Upper lobe of right lung (tissue), 1 donor: ENCODE measurements around the gene MYO7B. TPM values are rescaled to one million over a fixed set of nuclear protein-coding genes. Genes with fewer than 3 reads are reported as not detected.

ENCODE experiments used
- ATAC-seq: fragments of 200-7000 bp; cut with Tn5 transposase; one replicate; pipeline ENCODE4 v1.9.1; 2020; ENCODE audit warnings: mild to moderate bottlenecking, moderate library complexity
- DNase-seq: peaks from one replicate; pipeline ENCODE4 v3.0.0-alpha.2; 2020
- H3K27ac ChIP-seq: fragments of 200-600 bp; one replicate; pipeline ENCODE4 v1.8.0; 2022
- H3K27me3 ChIP-seq: fragments of 200-600 bp; one replicate; pipeline ENCODE4 v1.8.0; 2022; ENCODE audit warnings: mild to moderate bottlenecking
- H3K36me3 ChIP-seq: fragments of 200-600 bp; one replicate; pipeline ENCODE4 v1.8.0; 2022
- H3K4me1 ChIP-seq: fragments of 200-600 bp; one replicate; pipeline ENCODE4 v1.8.0; 2022
- H3K4me3 ChIP-seq: fragments of 200-600 bp; one replicate; pipeline ENCODE4 v1.8.0; 2022; ENCODE audit warnings: mild to moderate bottlenecking
- H3K9me3 ChIP-seq: fragments of 200-600 bp; one replicate; pipeline ENCODE4 v1.8.0; 2022
- intact Hi-C: fragments of 100-400 bp; cut with DNase I; formaldehyde crosslinking; loops from one replicate; pipeline ENCODE4 v1.11.0; 2022
- total RNA-seq: library from RNA; stranded (reverse); fragmentation: NEBNext Ultra II Directional; extraction: Animal tissue kit (Norgen Biotek cat#: 25700); gene quantifications from one replicate; pipeline ENCODE4 v1.2.1, GENCODE V29; 2021
- TF ChIP-seq, protein P1 (sequence below): fragments of 200-600 bp; IDR thresholded peaks from one replicate; pipeline ENCODE4 v1.8.0; 2022; ENCODE audit warnings: antibody characterized with exemption
- donor health status: DM: no; HTN: yes; CAD: no; lungs with severe emphysema.

Gene MYO7B
- total RNA-seq, 1 donor from 2014 or later, result 2.2 TPM

GRCh38 chr2:127683056-127683455 is 147.6 kb downstream of the MYO7B start:
- Histone ChIP-seq H3K4me3 (no peak overlapping the region), H3K36me3 (no peaks in the 10 kb centered on the region), H3K9me3 (no peaks in the 10 kb centered on the region), H3K27ac (no peak overlapping the region), H3K27me3 (no peaks in the 10 kb centered on the region), H3K4me1 (peaks cover 9% of the 10 kb centered on the region)
- TF ChIP-seq, protein P1, sequence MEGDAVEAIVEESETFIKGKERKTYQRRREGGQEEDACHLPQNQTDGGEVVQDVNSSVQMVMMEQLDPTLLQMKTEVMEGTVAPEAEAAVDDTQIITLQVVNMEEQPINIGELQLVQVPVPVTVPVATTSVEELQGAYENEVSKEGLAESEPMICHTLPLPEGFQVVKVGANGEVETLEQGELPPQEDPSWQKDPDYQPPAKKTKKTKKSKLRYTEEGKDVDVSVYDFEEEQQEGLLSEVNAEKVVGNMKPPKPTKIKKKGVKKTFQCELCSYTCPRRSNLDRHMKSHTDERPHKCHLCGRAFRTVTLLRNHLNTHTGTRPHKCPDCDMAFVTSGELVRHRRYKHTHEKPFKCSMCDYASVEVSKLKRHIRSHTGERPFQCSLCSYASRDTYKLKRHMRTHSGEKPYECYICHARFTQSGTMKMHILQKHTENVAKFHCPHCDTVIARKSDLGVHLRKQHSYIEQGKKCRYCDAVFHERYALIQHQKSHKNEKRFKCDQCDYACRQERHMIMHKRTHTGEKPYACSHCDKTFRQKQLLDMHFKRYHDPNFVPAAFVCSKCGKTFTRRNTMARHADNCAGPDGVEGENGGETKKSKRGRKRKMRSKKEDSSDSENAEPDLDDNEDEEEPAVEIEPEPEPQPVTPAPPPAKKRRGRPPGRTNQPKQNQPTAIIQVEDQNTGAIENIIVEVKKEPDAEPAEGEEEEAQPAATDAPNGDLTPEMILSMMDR, result no peak
- intact Hi-C loops, result no loop called here
- DNase-seq (no peak), ATAC-seq (no peak)

GRCh38 chr2:127683757-127684156 is 148.3 kb downstream of the MYO7B start:
- H3K27ac ChIP-seq, result no peak overlapping the region
- no peaks in the 10 kb centered on the region for H3K9me3 ChIP-seq
- no peak overlapping the region for H3K4me3 ChIP-seq
- TF ChIP-seq, protein P1, result no peak
- no peaks in the 10 kb centered on the region for H3K27me3 ChIP-seq
- ATAC-seq (no peak), DNase-seq (no peak)
- H3K4me1 ChIP-seq, result peaks cover 9% of the 10 kb centered on the region
- intact Hi-C loops, result no loop called here
- H3K36me3 ChIP-seq, result no peaks in the 10 kb centered on the region

- DNase-seq (no peak), ATAC-seq (no peak)
- Histone ChIP-seq H3K27me3 (no peaks in the 10 kb centered on the region), H3K9me3 (no peaks in the 10 kb centered on the region), H3K4me3 (no peak overlapping the region), H3K4me1 (peaks cover 9% of the 10 kb centered on the region), H3K36me3 (no peaks in the 10 kb centered on the region), H3K27ac (no peak overlapping the region)
- intact Hi-C loops, result no loop called here
- TF ChIP-seq, protein P1, result no peak
Observed at GRCh38 chr2:127685410-127686080, 150.1 kb downstream of the MYO7B start.

Other genes starting within 250 kb of the MYO7B start
- 36.9 TPM for gene ERCC3, start 241.5 kb upstream of the MYO7B start, total RNA-seq
- 71.5 TPM for gene MAP3K2, start 147.7 kb upstream of the MYO7B start, total RNA-seq
- gene PROC, start 117.3 kb upstream of the MYO7B start, total RNA-seq, result not detected
- 39.3 TPM for gene IWS1, start 9.2 kb upstream of the MYO7B start, total RNA-seq
- gene GPR17, start 110.5 kb downstream of the MYO7B start, total RNA-seq, result 0.49 TPM
- gene LIMS2, start 139.8 kb downstream of the MYO7B start, total RNA-seq, result 161 TPM
- gene SFT2D3, start 165.8 kb downstream of the MYO7B start, total RNA-seq, result 7.7 TPM